Effector memory CD4-positive, alpha-beta T cell (primary cell): ENCODE results near the gene ATR.
A peak's percentile ranks its signal among the peaks of the same experiment; 100 is the strongest.

Experiments used
- DNase-seq, 3 donors: peaks; one replicate each; pipeline ENCODE4 v3.0.0-alpha.2; 2020
- H3K27ac ChIP-seq: 2 replicates; pipeline ENCODE4 v1.7.0; 2013; ENCODE audit warnings: mild to moderate bottlenecking, low read length, moderate library complexity; ENCODE audit not compliant: insufficient read depth, poor library complexity, severe bottlenecking
- H3K27me3 ChIP-seq: replicated peaks from 2 replicates; pipeline ENCODE4 v1.7.0; 2013; ENCODE audit warnings: mild to moderate bottlenecking, low read length; ENCODE audit not compliant: insufficient read depth, control insufficient read depth, poor library complexity, severe bottlenecking
- H3K36me3 ChIP-seq: 2 replicates; pipeline ENCODE4 v1.7.0; 2013; ENCODE audit warnings: mild to moderate bottlenecking, low read length, moderate library complexity; ENCODE audit not compliant: control insufficient read depth, insufficient read depth
- H3K4me1 ChIP-seq: 2 replicates; pipeline ENCODE4 v1.7.0; 2013; ENCODE audit warnings: low read length, mild to moderate bottlenecking; ENCODE audit not compliant: control insufficient read depth, insufficient read depth, poor library complexity, severe bottlenecking
- H3K4me3 ChIP-seq: 2 replicates; pipeline ENCODE4 v1.7.0; 2013; ENCODE audit warnings: low read length, low read depth, mild to moderate bottlenecking; ENCODE audit not compliant: insufficient read depth, poor library complexity, severe bottlenecking
- H3K9me3 ChIP-seq: 2 replicates; pipeline ENCODE4 v1.7.0; 2013; ENCODE audit warnings: mild to moderate bottlenecking, low read length, moderate library complexity; ENCODE audit not compliant: control insufficient read depth
- total RNA-seq, 3 donors: gene quantifications; one replicate each; lab custom pipeline; 2026; lab: John Stamatoyannopoulos, UW

The ATR gene
- total RNA-seq = 94.9 to 118 (median 116) reads per million in 3 donors

- Histone ChIP-seq H3K36me3 (no peaks in the 10 kb centered on the region), H3K4me1 (peaks cover 12% of the 10 kb centered on the region), H3K27ac (peak within 1 kb of the TSS; percentile 95), H3K9me3 (no peaks in the 10 kb centered on the region), H3K4me3 (peak within 1 kb of the TSS; percentile 86), H3K27me3 (no peaks in the 10 kb centered on the region)
- peak; percentile 87 to 90 (median 90) for DNase-seq
These were observed at the start of gene ATR for GRCh38 chr3:142578329-142579223. Gene ATR (minus strand): TSS chr3:142578733. CDS start chr3:142578704, 29 bp downstream.

GRCh38 chr3:142626971-142627370, 48.4 kb upstream of the ATR start:
- no peaks in the 10 kb centered on the region for H3K27me3 ChIP-seq
- no peaks in the 10 kb centered on the region for H3K9me3 ChIP-seq
- DNase-seq = no peak
- H3K27ac ChIP-seq = no peak overlapping the region
- H3K4me3 ChIP-seq = no peak overlapping the region
- H3K36me3 ChIP-seq = no peaks in the 10 kb centered on the region
- no peaks in the 10 kb centered on the region for H3K4me1 ChIP-seq

DNA sequence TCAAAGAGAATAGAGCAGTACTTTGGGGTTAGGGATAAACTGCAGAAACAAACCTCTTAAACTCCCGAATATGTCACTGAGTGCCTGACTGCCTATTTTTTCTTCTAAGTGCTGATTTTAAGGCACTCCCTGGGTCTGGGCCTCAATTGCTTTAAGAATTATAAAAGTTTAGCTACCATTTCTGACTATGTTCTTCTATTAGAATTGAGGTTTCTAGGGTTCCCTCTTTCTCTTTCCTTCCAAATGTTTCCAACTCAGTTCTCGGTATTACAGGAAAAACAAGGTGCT, 46.6 kb upstream of the ATR start:
- Histone ChIP-seq H3K4me3 (no peak overlapping the region), H3K9me3 (no peaks in the 10 kb centered on the region)

GRCh38 chr3:142624341-142625152, 46.0 kb upstream of the ATR start:
- no peak for DNase-seq
- H3K36me3 ChIP-seq = no peaks in the 10 kb centered on the region
- no peaks in the 10 kb centered on the region for H3K4me1 ChIP-seq
- H3K27me3 ChIP-seq = no peaks in the 10 kb centered on the region
- H3K27ac ChIP-seq = no peak overlapping the region
- no peaks in the 10 kb centered on the region for H3K9me3 ChIP-seq
- no peak overlapping the region for H3K4me3 ChIP-seq

More for the DNA sequence above, 46.6 kb upstream of the ATR start:
- no peaks in the 10 kb centered on the region for H3K36me3 ChIP-seq
- H3K4me1 ChIP-seq = no peaks in the 10 kb centered on the region
- no peaks in the 10 kb centered on the region for H3K27me3 ChIP-seq
- H3K27ac ChIP-seq = no peak overlapping the region
- no peak for DNase-seq

GRCh38 chr3:142623194-142623593, 44.7 kb upstream of the ATR start:
- Histone ChIP-seq H3K27ac (no peak overlapping the region), H3K27me3 (no peaks in the 10 kb centered on the region), H3K4me3 (no peak overlapping the region), H3K36me3 (no peaks in the 10 kb centered on the region), H3K9me3 (no peaks in the 10 kb centered on the region), H3K4me1 (no peaks in the 10 kb centered on the region)
- DNase-seq = no peak

DNA sequence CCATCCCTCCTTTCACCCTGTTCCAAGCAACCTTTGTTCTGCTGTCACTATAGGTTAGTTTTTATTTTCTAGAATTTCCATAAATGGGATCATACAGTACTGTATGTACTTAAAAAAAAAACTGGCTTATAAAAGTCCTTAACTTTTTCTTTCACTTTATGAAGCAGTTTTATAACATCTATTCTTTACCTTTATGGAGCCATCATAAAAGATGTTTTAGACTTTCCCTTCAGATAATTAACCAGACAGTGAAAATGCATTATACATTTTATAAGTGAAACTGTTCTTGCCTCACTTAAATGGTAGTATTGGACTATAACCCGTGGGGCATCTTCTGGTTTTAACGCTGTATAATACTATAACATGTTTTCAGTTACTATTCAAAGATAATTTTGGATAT, 43.9 kb upstream of the ATR start:
- no peaks in the 10 kb centered on the region for H3K36me3 ChIP-seq
- DNase-seq = no peak
- no peaks in the 10 kb centered on the region for H3K4me1 ChIP-seq
- H3K27me3 ChIP-seq = no peaks in the 10 kb centered on the region
- H3K9me3 ChIP-seq = no peaks in the 10 kb centered on the region
- H3K27ac ChIP-seq = no peak overlapping the region
- H3K4me3 ChIP-seq = no peak overlapping the region

GRCh38 chr3:142618917-142619461, 40.5 kb upstream of the ATR start:
- Histone ChIP-seq H3K4me1 (no peaks in the 10 kb centered on the region), H3K36me3 (no peaks in the 10 kb centered on the region), H3K4me3 (no peak overlapping the region), H3K27ac (no peak overlapping the region), H3K27me3 (no peaks in the 10 kb centered on the region), H3K9me3 (no peaks in the 10 kb centered on the region)
- no peak for DNase-seq

GRCh38 chr3:142615171-142615570, 36.6 kb upstream of the ATR start:
- H3K9me3 ChIP-seq = no peaks in the 10 kb centered on the region
- H3K4me1 ChIP-seq = no peaks in the 10 kb centered on the region
- H3K27me3 ChIP-seq = no peaks in the 10 kb centered on the region
- H3K27ac ChIP-seq = no peak overlapping the region
- DNase-seq = no peak
- H3K36me3 ChIP-seq = no peaks in the 10 kb centered on the region
- no peak overlapping the region for H3K4me3 ChIP-seq

DNA sequence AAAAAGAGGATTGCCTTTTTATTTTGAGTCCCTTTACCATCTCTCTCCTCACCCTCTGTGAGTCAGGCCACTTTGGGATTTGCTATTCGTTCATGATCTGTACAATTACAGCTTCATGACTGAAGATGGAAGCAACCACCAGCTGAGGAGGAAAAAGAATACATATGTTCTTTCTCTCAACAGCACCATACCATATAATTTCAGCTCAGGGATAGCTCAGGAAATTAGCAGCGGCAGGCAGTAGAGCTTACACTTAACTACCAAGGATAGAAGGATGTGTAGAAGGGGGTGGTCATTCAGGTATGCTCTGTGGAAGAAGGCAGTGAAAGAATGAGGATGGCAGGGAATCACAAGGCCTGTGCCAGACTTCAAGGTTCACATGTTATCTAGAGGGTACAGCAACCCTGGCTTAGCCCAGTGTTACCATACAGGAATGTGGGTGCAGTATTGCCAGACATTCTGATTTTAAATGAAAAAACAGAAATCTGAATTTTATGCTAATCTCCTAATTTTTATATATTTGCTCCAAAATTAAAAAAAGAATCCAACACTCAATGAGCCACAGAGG, 35.6 kb upstream of the ATR start:
- DNase-seq = no peak
- Histone ChIP-seq H3K36me3 (no peaks in the 10 kb centered on the region), H3K4me1 (no peaks in the 10 kb centered on the region), H3K27ac (no peak overlapping the region), H3K27me3 (no peaks in the 10 kb centered on the region), H3K9me3 (no peaks in the 10 kb centered on the region), H3K4me3 (no peak overlapping the region)
